DND-41 (cell line): ENCODE results near the gene SMARCD1.

Source experiments
- ATAC-seq: fragments of 200-7000 bp; cut with Tn5 transposase; 3 replicates; pipeline ENCODE4 v1.9.1; 2021; ENCODE audit warnings: low read depth; ENCODE audit not compliant: insufficient read depth
- DNase-seq: peaks from one replicate; pipeline ENCODE4 v3.0.0-alpha.2; 2020
- H2AFZ ChIP-seq: 2 replicates; pipeline ENCODE4 v1.6.0; 2012; ENCODE audit warnings: low read depth, low read length
- H3K27ac ChIP-seq: 2 replicates; pipeline ENCODE4 v1.5.1; 2012; ENCODE audit warnings: low read length, inconsistent platforms
- H3K27me3 ChIP-seq: fragments of 200-600 bp; sonication (generic); 2 replicates; pipeline ENCODE4 v1.6.0; 2012; ENCODE audit warnings: low read length, mild to moderate bottlenecking, inconsistent platforms; ENCODE audit not compliant: insufficient read depth, poor library complexity
- H3K36me3 ChIP-seq: 2 replicates; pipeline ENCODE4 v1.5.1; 2012; ENCODE audit warnings: low read length, inconsistent platforms; ENCODE audit not compliant: insufficient read depth
- H3K4me1 ChIP-seq: 2 replicates; pipeline ENCODE4 v1.5.1; 2012; ENCODE audit warnings: mild to moderate bottlenecking, low read length; ENCODE audit not compliant: insufficient read depth
- H3K4me2 ChIP-seq: 2 replicates; pipeline ENCODE4 v1.6.0; 2012; ENCODE audit warnings: mild to moderate bottlenecking, moderate library complexity, low read length, inconsistent platforms; ENCODE audit not compliant: insufficient read depth
- H3K4me3 ChIP-seq, 2 experiments: fragments of 200-600 bp in 1 of 2; shearing (Covaris generic) in 1 of 2; 2 replicates each; pipeline ENCODE4 v1.5.1; 2012 to 2016; ENCODE audit warnings: inconsistent platforms in 2 of 2, low read length in 2 of 2, mild to moderate bottlenecking in 2 of 2, low read depth in 1 of 2, moderate library complexity in 1 of 2
- H3K79me2 ChIP-seq: 2 replicates; pipeline ENCODE4 v1.6.0; 2012; ENCODE audit warnings: low read length, inconsistent platforms; ENCODE audit not compliant: insufficient read depth
- H3K9ac ChIP-seq: 2 replicates; pipeline ENCODE4 v1.6.0; 2012; ENCODE audit warnings: low read depth, mild to moderate bottlenecking, inconsistent platforms, low read length, moderate library complexity
- H3K9me3 ChIP-seq: 2 replicates; pipeline ENCODE4 v1.5.1; 2012; ENCODE audit warnings: low read length, moderate library complexity, mild to moderate bottlenecking, inconsistent platforms; ENCODE audit not compliant: insufficient read depth, severe bottlenecking
- H4K20me1 ChIP-seq: 2 replicates; pipeline ENCODE4 v1.6.0; 2012; ENCODE audit warnings: low read length; ENCODE audit not compliant: insufficient read depth
- EZH2 ChIP-seq: IDR thresholded peaks from 3 replicates; pipeline ENCODE4 v1.6.1; 2012; ENCODE audit warnings: borderline replicate concordance, low read depth, mild to moderate bottlenecking, moderate library complexity, low read length, inconsistent platforms; ENCODE audit not compliant: severe bottlenecking
- TF ChIP-seq, protein P1 (sequence below): IDR thresholded peaks from 2 replicates; pipeline ENCODE4 v1.5.1; 2012; ENCODE audit warnings: borderline replicate concordance, low read length, moderate library complexity, mild to moderate bottlenecking; ENCODE audit not compliant: poor library complexity, severe bottlenecking; ENCODE audit errors: extremely low read depth

Gene SMARCD1

DNA sequence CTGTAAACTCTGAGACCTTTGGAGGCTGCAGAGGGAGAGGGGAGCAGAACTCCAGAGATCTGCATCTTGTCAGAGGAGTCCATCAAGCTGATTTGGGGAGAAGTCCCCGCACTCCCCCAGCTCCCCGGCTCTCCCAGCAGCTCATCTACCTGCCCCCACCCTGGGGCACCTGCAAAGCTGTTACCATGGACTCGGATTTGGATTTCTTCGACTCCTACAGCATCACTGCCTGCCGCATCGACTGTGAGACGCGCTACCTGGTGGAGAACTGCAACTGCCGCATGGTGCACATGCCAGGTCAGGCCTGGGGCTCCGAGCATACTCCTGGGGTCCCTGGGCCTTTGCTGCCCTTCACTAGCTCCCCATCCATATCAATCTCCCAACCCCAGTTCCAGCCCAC is 6.9 kb upstream of the SMARCD1 start:
- Histone ChIP-seq H3K4me3 (no peak overlapping the region), H3K79me2 (no peaks in the 10 kb centered on the region), H3K9ac (no peak overlapping the region), H3K36me3 (no peaks in the 10 kb centered on the region), H2AFZ (no peak overlapping the region), H3K4me1 (peaks cover 9% of the 10 kb centered on the region), H3K27me3 (no peaks in the 10 kb centered on the region), H3K4me2 (no peak overlapping the region), H3K27ac (no peak overlapping the region), H3K9me3 (no peaks in the 10 kb centered on the region), H4K20me1 (no peaks in the 10 kb centered on the region)
- ATAC-seq (no peak), DNase-seq (no peak)
- TF ChIP-seq EZH2 = no peak
- TF ChIP-seq, protein P1, sequence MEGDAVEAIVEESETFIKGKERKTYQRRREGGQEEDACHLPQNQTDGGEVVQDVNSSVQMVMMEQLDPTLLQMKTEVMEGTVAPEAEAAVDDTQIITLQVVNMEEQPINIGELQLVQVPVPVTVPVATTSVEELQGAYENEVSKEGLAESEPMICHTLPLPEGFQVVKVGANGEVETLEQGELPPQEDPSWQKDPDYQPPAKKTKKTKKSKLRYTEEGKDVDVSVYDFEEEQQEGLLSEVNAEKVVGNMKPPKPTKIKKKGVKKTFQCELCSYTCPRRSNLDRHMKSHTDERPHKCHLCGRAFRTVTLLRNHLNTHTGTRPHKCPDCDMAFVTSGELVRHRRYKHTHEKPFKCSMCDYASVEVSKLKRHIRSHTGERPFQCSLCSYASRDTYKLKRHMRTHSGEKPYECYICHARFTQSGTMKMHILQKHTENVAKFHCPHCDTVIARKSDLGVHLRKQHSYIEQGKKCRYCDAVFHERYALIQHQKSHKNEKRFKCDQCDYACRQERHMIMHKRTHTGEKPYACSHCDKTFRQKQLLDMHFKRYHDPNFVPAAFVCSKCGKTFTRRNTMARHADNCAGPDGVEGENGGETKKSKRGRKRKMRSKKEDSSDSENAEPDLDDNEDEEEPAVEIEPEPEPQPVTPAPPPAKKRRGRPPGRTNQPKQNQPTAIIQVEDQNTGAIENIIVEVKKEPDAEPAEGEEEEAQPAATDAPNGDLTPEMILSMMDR = no peak

DNA sequence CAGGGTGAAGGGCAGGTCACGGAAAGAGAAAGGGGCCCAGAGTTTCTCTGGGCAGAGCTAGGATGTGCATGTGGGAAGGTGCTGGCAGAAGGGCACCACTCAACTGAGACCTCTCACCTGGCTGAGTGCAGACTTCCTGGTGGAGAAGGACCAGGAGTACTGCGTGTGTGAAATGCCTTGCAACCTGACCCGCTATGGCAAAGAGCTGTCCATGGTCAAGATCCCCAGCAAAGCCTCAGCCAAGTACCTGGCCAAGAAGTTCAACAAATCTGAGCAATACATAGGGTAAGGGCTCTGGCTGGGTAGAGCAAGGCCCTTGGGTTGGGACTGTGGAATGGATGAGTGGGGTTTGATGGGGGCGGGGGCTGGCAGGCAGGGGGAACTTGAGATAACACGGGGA is 5.4 kb upstream of the SMARCD1 start:
- Histone ChIP-seq H3K4me2 (no peak overlapping the region), H3K9me3 (no peaks in the 10 kb centered on the region), H3K36me3 (no peaks in the 10 kb centered on the region), H3K4me3 (no peak overlapping the region), H4K20me1 (no peaks in the 10 kb centered on the region), H2AFZ (no peak overlapping the region), H3K9ac (no peak overlapping the region), H3K27ac (no peak overlapping the region), H3K4me1 (peaks cover 21% of the 10 kb centered on the region), H3K27me3 (no peaks in the 10 kb centered on the region), H3K79me2 (peaks cover 11% of the 10 kb centered on the region)
- no peak for TF ChIP-seq EZH2
- TF ChIP-seq, protein P1 = no peak
- DNase-seq = no peak
- ATAC-seq = no peak

DNA sequence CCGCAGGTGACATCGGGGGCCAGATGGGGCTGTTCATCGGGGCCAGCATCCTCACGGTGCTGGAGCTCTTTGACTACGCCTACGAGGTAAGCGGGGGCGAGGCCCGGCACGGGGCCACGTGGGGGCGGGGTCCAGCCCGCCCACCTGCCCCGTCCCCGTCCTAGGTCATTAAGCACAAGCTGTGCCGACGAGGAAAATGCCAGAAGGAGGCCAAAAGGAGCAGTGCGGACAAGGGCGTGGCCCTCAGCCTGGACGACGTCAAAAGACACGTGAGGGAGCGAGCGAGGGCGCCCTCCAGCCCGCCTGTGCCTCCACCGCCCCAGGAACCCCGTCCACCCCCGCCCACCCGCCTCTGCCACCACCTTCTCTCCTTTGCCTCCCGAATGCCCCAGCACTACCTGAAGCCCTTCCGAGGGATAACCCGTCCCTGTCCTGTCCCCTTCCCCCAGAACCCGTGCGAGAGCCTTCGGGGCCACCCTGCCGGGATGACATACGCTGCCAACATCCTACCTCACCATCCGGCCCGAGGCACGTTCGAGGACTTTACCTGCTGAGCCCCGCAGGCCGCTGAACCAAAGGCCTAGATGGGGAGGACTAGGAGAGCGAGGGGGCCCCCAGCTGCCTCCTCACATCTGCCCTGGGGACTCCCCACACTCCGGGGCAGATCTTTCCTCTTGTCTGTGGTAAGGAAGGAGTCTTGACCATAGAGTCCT is 3.9 kb upstream of the SMARCD1 start:
- Histone ChIP-seq H3K36me3 (peaks cover 4% of the 10 kb centered on the region; the same call in 1 of the 2 replicates), H3K79me2 (peaks cover 20% of the 10 kb centered on the region), H3K27ac (no peak overlapping the region), H3K4me2 (no peak overlapping the region), H3K27me3 (no peaks in the 10 kb centered on the region), H3K4me3 (no peak overlapping the region), H2AFZ (no peak overlapping the region), H3K9ac (no peak overlapping the region), H4K20me1 (peaks cover 7% of the 10 kb centered on the region), H3K9me3 (no peaks in the 10 kb centered on the region), H3K4me1 (peaks cover 22% of the 10 kb centered on the region)
- no peak for DNase-seq
- no peak for ATAC-seq
- TF ChIP-seq EZH2 = no peak
- TF ChIP-seq, protein P1 = no peak
